CD4-positive, alpha-beta T cell treated with Interleukin-2 at 100 ng/mL for 4 hours (primary cell): Measurements from ENCODE around the gene DLX6.
"Not testable (repeated sequence)": the region's sequence is repeated elsewhere in the genome, so short reads cannot be mapped to it uniquely, and the experiment has no call there.

Experiments used
- DNase-seq: peaks from one replicate; pipeline ENCODE4 v3.0.0-alpha.2; 2020; ENCODE audit warnings: low spot score

The DLX6 gene

GRCh38 chr7:97024209-97025129 is 19.1 kb downstream of the DLX6 start, which contains the start of gene DLX5:
TSS of gene DLX5 (minus strand) at chr7:97024831. CDS start at chr7:97024623, 208 bp downstream.
- DNase-seq = no peak

DNA sequence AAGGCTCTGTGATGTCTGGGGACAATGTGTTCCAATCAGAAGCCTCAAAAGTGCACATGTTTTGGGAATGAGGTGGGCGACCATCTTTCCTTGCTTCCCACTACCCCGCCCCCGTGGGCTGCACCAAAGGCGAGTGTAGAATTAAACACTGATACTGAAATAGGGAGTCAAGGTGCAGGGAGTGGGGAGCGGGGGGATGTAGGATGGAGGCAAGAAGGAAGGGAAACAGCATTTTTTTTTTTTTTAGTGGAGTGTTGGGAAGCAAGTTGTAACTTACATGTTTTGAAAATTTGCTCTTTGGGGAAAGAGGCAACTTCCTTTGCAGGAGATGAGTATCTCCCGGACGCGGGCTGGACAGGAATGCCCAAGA is 19.8 kb downstream of the DLX6 start:
- no peak for DNase-seq

- DNase-seq = no peak
These were observed 20.8 kb downstream of the DLX6 start for GRCh38 chr7:97025983-97026714.

GRCh38 chr7:97026715-97027426 is 21.5 kb downstream of the DLX6 start:
- DNase-seq = no peak

- DNase-seq = peak; percentile 61
These were observed 22.3 kb downstream of the DLX6 start for GRCh38 chr7:97027427-97028234.

- DNase-seq = not testable (repeated sequence)
These were observed 29.0 kb downstream of the DLX6 start for GRCh38 chr7:97034213-97034852.

GRCh38 chr7:97039374-97040065 is 34.2 kb downstream of the DLX6 start:
- no peak for DNase-seq

DNA sequence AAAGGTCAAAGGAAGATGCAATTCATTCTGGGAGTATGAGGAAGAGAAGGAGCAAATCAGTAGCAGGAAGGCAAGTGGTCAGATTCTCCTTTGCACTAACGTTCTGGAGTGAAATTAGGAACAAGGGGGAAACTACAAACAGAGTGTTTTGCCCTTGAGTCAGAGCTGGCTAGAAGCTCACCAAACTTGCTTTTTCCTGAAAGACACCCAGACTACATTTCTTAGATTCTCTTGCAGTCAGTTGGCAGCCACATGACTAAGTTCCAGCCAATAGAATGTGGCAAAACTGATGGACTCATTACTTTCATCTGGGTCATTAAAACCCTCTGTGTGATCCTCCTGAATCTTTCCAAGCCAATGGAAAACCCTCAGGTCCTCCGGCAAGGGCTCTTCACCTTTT is 37.9 kb downstream of the DLX6 start:
- DNase-seq = no peak
